GM21360 (cell line): ENCODE results near the gene LMO4.

ENCODE experiments used
- ATAC-seq: cut with Tn5 transposase; IDR thresholded peaks from one replicate; pipeline ENCODE4 v1.9.1; 2021; ENCODE audit warnings: mild to moderate bottlenecking, moderate library complexity; ENCODE audit not compliant: unreplicated experiment

Gene LMO4

GRCh38 chr1:87327376-87328271 is 1.1 kb upstream of the LMO4 start:
- no peak for ATAC-seq

- no peak for ATAC-seq
Observed at GRCh38 chr1:87329051-87329525, 408 bp downstream of the LMO4 start.

DNA sequence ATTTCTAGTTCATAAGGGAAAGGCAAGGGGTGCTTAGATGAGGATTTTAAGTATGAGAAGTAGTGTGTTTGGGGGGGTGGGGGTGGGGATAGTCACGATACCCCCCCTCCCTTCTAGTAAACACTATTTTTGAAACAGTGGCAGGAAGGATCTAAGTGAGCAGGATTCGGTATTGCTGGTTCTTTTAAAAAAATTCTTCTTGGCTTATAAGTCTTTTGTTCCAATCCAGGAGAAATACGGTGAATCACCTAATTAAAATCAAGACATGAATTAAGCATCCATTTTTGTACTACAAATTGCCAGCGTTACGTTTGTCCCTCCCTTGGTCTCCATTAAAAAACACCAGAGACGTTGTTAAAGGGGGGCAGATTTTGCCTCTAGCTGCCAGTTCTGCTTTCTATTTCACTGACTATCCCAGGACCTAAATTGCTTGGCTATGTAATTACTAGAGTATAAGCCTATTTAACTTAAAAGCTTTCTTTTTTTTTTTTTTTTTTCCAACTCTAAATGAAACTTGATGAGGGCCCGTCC is 911 bp downstream of the LMO4 start:
- no peak for ATAC-seq

GRCh38 chr1:87330057-87330884 is 1.6 kb downstream of the LMO4 start:
- ATAC-seq, result no peak

GRCh38 chr1:87330885-87331364 is 2.2 kb downstream of the LMO4 start:
- ATAC-seq, result no peak

DNA sequence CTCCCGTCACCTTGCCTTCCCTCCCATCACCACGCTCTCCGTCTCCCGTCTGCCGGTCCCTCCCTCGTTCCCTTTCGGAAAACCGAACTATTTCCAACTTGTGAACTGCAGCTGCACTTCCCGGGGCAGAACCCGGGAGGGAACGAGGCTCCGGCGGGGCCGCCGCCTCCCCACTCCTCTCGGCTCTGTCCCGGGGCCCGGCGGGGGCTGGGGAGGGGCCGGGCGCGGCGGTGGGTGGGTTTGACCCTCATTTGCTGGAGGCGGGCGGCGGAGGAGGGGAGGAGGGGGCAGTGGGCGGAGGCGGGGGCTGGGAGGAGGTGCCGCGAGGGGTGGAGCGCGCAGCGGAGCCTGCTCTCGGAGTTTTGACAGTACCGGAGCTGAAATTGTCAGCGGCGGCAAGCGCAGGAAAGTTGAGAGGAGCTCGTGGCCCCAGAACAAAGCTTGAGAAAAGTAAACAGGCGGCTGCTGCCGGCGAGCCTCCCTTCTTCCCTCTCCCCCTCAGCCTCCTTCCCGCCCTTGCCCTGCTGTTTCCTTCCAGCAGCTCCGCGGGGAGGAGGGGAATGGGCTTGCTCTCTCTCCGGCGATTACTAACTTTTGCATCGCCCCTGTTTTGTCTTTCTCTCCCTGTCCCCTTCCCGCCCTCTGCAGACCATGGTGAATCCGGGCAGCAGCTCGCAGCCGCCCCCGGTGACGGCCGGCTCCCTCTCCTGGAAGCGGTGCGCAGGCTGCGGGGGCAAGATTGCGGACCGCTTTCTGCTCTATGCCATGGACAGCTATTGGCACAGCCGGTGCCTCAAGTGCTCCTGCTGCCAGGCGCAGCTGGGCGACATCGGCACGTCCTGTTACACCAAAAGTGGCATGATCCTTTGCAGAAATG is 2.9 kb downstream of the LMO4 start:
- ATAC-seq, result no peak

GRCh38 chr1:87333692-87334347 is 5.1 kb downstream of the LMO4 start:
- ATAC-seq, result no peak

DNA sequence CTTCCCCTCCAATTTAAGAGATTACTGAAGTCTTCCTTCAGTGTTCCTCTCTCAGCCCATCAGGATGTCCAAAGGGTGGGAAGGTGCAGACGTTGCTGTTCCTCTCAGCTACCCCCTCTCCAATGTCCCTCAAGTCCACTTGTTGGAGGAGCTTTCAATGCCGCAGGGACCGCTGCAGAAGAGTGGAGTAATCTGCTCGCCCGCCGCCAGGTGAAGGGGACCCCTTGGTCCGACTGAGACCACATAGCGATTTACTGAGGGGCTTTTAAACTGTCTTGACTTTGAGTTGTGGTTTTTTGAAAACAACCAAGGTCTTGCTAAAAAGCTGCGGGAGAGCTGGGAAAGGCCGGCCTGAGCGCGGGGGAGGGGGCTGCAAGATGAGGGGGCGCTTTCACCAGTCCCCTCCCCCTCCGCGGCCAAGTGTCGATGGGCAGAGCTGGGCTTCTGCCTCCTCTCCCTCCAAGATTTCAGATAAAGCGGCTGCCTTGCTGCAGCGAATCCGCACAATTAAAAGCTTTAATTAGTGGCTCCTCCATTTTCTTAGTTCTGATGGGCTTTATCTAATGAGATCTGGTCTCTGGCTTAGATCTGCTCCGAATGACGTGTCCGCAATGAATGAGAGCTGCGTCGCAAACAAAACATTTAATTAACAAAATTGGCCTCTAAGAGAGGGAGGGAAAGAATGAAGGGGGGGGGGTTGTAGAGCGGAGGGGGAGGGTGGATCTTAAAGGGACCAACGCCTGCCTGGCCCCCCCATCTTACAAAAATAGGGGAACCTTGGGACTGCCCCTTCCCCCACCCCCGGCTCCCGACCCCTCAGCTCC is 5.9 kb downstream of the LMO4 start:
- ATAC-seq, result no peak

DNA sequence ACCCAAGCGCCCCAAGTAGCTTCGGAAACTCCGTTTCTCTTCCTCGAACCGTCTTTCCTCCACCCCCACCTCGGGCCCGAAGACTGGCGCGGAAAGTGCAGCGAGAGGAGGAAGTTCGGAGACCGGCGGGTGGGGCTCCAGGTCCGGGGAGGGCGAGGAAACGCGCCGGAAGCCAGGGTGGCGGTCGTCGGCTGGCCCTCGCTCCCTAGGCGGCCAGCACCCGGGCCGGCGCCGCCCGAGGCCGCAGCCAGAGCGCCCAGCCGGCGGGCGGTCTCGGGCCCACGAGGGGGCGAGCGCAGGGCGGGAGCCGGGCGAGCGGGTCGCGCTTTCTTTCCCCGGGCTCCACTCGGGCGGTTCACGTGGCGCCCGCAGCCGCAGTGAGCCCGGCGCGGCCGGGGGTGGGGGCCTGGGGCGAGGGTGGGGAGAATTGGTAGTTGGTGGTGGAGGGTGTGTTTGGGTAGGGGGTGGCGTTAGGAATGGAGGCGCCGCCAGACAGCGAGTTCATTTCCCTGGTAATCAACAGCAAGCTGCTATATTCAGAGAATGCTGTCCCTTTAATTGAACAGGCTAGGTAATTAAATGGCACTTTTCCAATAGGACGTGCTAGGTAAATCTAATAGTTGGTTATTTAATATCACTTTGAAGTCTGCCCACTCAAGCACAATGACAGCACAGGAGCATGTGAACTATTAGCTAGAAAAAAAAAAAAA is 6.7 kb downstream of the LMO4 start:
- ATAC-seq, result peak; percentile 36

- ATAC-seq, result no peak
Observed at GRCh38 chr1:87336623-87337067, 8.0 kb downstream of the LMO4 start.

GRCh38 chr1:87337606-87338005 is 8.9 kb downstream of the LMO4 start:
- no peak for ATAC-seq

- ATAC-seq, result no peak
Observed at GRCh38 chr1:87338566-87338965, 9.9 kb downstream of the LMO4 start.

- ATAC-seq, result no peak
Observed at GRCh38 chr1:87344231-87344630, 15.6 kb downstream of the LMO4 start.

- no peak for ATAC-seq
Observed at GRCh38 chr1:87346130-87346814, 17.6 kb downstream of the LMO4 start.

- ATAC-seq, result no peak
Observed at GRCh38 chr1:87348341-87349019, 19.8 kb downstream of the LMO4 start.

DNA sequence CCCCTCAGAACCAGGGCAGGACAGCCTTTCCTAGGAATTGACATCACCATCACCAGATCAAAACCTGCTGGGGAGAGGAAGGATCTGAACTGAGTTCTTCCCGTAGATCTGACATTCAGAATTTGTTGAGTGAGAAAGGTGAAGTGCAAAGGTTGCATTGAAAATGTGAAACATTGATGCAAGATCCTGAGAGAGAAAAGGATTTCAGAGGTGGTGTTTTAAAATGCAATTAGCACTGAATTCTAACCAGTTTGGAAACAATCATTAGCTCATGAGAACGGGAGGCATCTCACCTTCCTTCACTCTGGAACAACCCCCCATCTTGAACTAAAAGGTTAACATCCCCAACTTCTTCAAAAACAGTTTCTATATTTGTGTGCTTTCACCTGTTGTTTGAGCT is 20.4 kb downstream of the LMO4 start:
- ATAC-seq, result no peak

- ATAC-seq, result no peak
Observed at GRCh38 chr1:87355894-87356293, 27.2 kb downstream of the LMO4 start.
